Stomach (tissue), 4 donors: ENCODE measurements around the gene HDAC3.

ENCODE experiments used
- CTCF ChIP-seq, 7 experiments: fragments of 450-650 bp in 4 of 7; fragments of 200-600 bp in 3 of 7; sonication (generic) in 3 of 7; IDR thresholded peaks; one replicate each; pipeline ENCODE4 v1.5.1; 2016 to 2019; ENCODE audit warnings: antibody characterized with exemption in 7 of 7, control low read depth in 2 of 7, mild to moderate bottlenecking in 1 of 7
- EP300 ChIP-seq: sonication (generic); formaldehyde crosslinking; IDR thresholded peaks from one replicate; pipeline ENCODE4 v1.6.1; 2017; ENCODE audit warnings: antibody characterized with exemption
- POLR2A ChIP-seq, 4 donors: fragments of 450-650 bp; IDR thresholded peaks; one replicate each; pipeline ENCODE4 v1.6.1; 2016; ENCODE audit warnings: antibody characterized with exemption in 4 of 4, control low read depth in 2 of 4, mild to moderate bottlenecking in 1 of 4, moderate library complexity in 1 of 4
- POLR2AphosphoS5 ChIP-seq, 3 donors: sonication (generic); formaldehyde crosslinking; IDR thresholded peaks; one replicate each; pipeline ENCODE4 v1.6.1; 2016; ENCODE audit warnings: antibody characterized with exemption in 3 of 3

- TF ChIP-seq CTCF (IDR thresholded peaks at IDR 0.05) = no peak
- TF ChIP-seq POLR2AphosphoS5 (IDR thresholded peaks at IDR 0.05) = no peak
- no peak for TF ChIP-seq EP300
- TF ChIP-seq POLR2A (IDR thresholded peaks at IDR 0.05) = no peak
Measured at GRCh38 chr5:141646026-141646425, 9.4 kb upstream of the HDAC3 start.
